Type B pancreatic cell (in vitro differentiated cells): ENCODE results near the gene DPH6. TPM values are rescaled to one million over a fixed set of nuclear protein-coding genes. Genes with fewer than 3 reads are reported as not detected.
A peak's percentile ranks its signal among the peaks of the same experiment; 100 is the strongest.

Experiments used
- DNase-seq: peaks from one replicate; pipeline ENCODE4 v3.0.0; 2021; ENCODE audit warnings: mixed read lengths; ENCODE audit not compliant: unreplicated experiment; ENCODE audit errors: extremely low spot score
- H3K27ac Mint-ChIP-seq: 2 replicates; pipeline ENCODE4 v1.8.0; 2021; ENCODE audit warnings: mild to moderate bottlenecking, mixed read lengths
- H3K27me3 Mint-ChIP-seq: 2 replicates; pipeline ENCODE4 v1.8.0; 2021; ENCODE audit warnings: mixed read lengths
- H3K36me3 Mint-ChIP-seq: 2 replicates; pipeline ENCODE4 v1.8.0; 2021; ENCODE audit warnings: mixed read lengths
- H3K4me1 Mint-ChIP-seq: one replicate; pipeline ENCODE4 v1.8.0; 2021; ENCODE audit warnings: mixed read lengths; ENCODE audit not compliant: unreplicated experiment
- H3K4me3 Mint-ChIP-seq: 2 replicates; pipeline ENCODE4 v1.8.0; 2021; ENCODE audit warnings: mild to moderate bottlenecking, mixed read lengths
- H3K9me3 Mint-ChIP-seq: 2 replicates; pipeline ENCODE4 v1.8.0; 2021; ENCODE audit warnings: mixed read lengths
- CTCF ChIP-seq: fragments of 200-600 bp; sonication (generic); conservative IDR thresholded peaks from 2 replicates; pipeline ENCODE4 v1.5.0; 2021; ENCODE audit warnings: antibody characterized with exemption, mild to moderate bottlenecking
- total RNA-seq: library from RNA; stranded (reverse); gene quantifications from 2 replicates; pipeline ENCODE4 v1.2.1, GENCODE V29; 2021; ENCODE audit warnings: low replicate concordance

The DPH6 gene
- total RNA-seq, 1 donor from 2014 or later: 13.5 TPM

GRCh38 chr15:35440265-35440664 lies 105.7 kb downstream of the DPH6 start:
- peaks cover 7% of the 10 kb centered on the region for H3K9me3 Mint-ChIP-seq
- TF ChIP-seq CTCF: no peak
- H3K4me3 Mint-ChIP-seq: peak overlapping the region; percentile 44
- no peak for DNase-seq
- peak overlapping the region; percentile 78 for H3K27ac Mint-ChIP-seq
- peaks cover 19% of the 10 kb centered on the region for H3K4me1 Mint-ChIP-seq
- no peaks in the 10 kb centered on the region for H3K27me3 Mint-ChIP-seq
- peaks cover 16% of the 10 kb centered on the region for H3K36me3 Mint-ChIP-seq

- no peaks in the 10 kb centered on the region for H3K27me3 Mint-ChIP-seq
- peaks cover 16% of the 10 kb centered on the region for H3K36me3 Mint-ChIP-seq
- no peak for TF ChIP-seq CTCF
- H3K27ac Mint-ChIP-seq: no peak overlapping the region
- H3K9me3 Mint-ChIP-seq: peaks cover 7% of the 10 kb centered on the region
- no peak for DNase-seq
- H3K4me1 Mint-ChIP-seq: peaks cover 13% of the 10 kb centered on the region
- H3K4me3 Mint-ChIP-seq: no peak overlapping the region
Observed at GRCh38 chr15:35439291-35439690, 106.7 kb downstream of the DPH6 start.

GRCh38 chr15:35437157-35437556 lies 108.8 kb downstream of the DPH6 start:
- peaks cover 7% of the 10 kb centered on the region for H3K9me3 Mint-ChIP-seq
- no peak for DNase-seq
- no peaks in the 10 kb centered on the region for H3K27me3 Mint-ChIP-seq
- no peak overlapping the region for H3K27ac Mint-ChIP-seq
- H3K4me3 Mint-ChIP-seq: no peak overlapping the region
- peaks cover 16% of the 10 kb centered on the region for H3K36me3 Mint-ChIP-seq
- H3K4me1 Mint-ChIP-seq: peaks cover 6% of the 10 kb centered on the region
- TF ChIP-seq CTCF: peak; percentile 31

GRCh38 chr15:35436422-35436821 lies 109.5 kb downstream of the DPH6 start:
- Mint-ChIP-seq H3K9me3 (peaks cover 7% of the 10 kb centered on the region), H3K36me3 (peaks cover 16% of the 10 kb centered on the region), H3K27ac (no peak overlapping the region), H3K27me3 (no peaks in the 10 kb centered on the region), H3K4me1 (peaks cover 6% of the 10 kb centered on the region), H3K4me3 (no peak overlapping the region)
- no peak for DNase-seq
- TF ChIP-seq CTCF: no peak

- TF ChIP-seq CTCF: no peak
- Mint-ChIP-seq H3K9me3 (no peaks in the 10 kb centered on the region), H3K27ac (no peak overlapping the region), H3K4me1 (peaks cover 14% of the 10 kb centered on the region), H3K4me3 (no peak overlapping the region), H3K36me3 (no peaks in the 10 kb centered on the region), H3K27me3 (no peaks in the 10 kb centered on the region)
- no peak for DNase-seq
Observed at GRCh38 chr15:35431281-35431680, 114.7 kb downstream of the DPH6 start.

GRCh38 chr15:35430301-35430700 lies 115.7 kb downstream of the DPH6 start:
- Mint-ChIP-seq H3K4me1 (peaks cover 14% of the 10 kb centered on the region), H3K36me3 (no peaks in the 10 kb centered on the region), H3K27ac (no peak overlapping the region)

More at GRCh38 chr15:35430301-35430700, 115.7 kb downstream of the DPH6 start:
- no peak for DNase-seq
- Mint-ChIP-seq H3K9me3 (no peaks in the 10 kb centered on the region), H3K27me3 (no peaks in the 10 kb centered on the region), H3K4me3 (no peak overlapping the region)
- no peak for TF ChIP-seq CTCF
